Stimulated activated CD4-positive, alpha-beta T cell treated with anti-CD3 and anti-CD28 coated beads, Interleukin-1b, Interleukin-23, amount 100 ng/mL, for 4 hours (primary cell): ENCODE results near the gene SLC25A43.
"Not testable (repeated sequence)": the region's sequence is repeated elsewhere in the genome, so short reads cannot be mapped to it uniquely, and the experiment has no call there.

Source experiments
- DNase-seq, 2 donors: peaks; one replicate each; pipeline ENCODE4 v3.0.0-alpha.2; 2020; ENCODE audit warnings: low read depth in 2 of 2

The SLC25A43 gene

GRCh38 chrX:119468551-119469312 lies 69.6 kb downstream of the SLC25A43 start:
- DNase-seq = peak; percentile 81 to 88

- DNase-seq = no peak
Measured at GRCh38 chrX:119469313-119469635, 70.1 kb downstream of the SLC25A43 start.

GRCh38 chrX:119474615-119475388 lies 75.7 kb downstream of the SLC25A43 start:
- no peak for DNase-seq

GRCh38 chrX:119475389-119476101 lies 76.4 kb downstream of the SLC25A43 start:
- DNase-seq = no peak

- no peak for DNase-seq
Measured at GRCh38 chrX:119477812-119478232, 78.7 kb downstream of the SLC25A43 start.

GRCh38 chrX:119478504-119478903 lies 79.4 kb downstream of the SLC25A43 start:
- DNase-seq = no peak

GRCh38 chrX:119479845-119480244 lies 80.7 kb downstream of the SLC25A43 start:
- DNase-seq = no peak

GRCh38 chrX:119481323-119481801 lies 82.2 kb downstream of the SLC25A43 start:
- DNase-seq = no peak

- DNase-seq = no peak
Measured at GRCh38 chrX:119482041-119482440, 82.9 kb downstream of the SLC25A43 start.

GRCh38 chrX:119482481-119483480 lies 83.6 kb downstream of the SLC25A43 start:
- DNase-seq = peak; percentile 40 to 56

GRCh38 chrX:119486745-119487144 lies 87.6 kb downstream of the SLC25A43 start:
- no peak for DNase-seq

- not testable (repeated sequence) for DNase-seq
Measured at GRCh38 chrX:119487766-119488165, 88.6 kb downstream of the SLC25A43 start.

GRCh38 chrX:119488749-119489148 lies 89.6 kb downstream of the SLC25A43 start:
- no peak for DNase-seq

GRCh38 chrX:119489212-119490074 lies 90.3 kb downstream of the SLC25A43 start:
- DNase-seq = no peak

GRCh38 chrX:119492463-119492862 lies 93.3 kb downstream of the SLC25A43 start:
- no peak for DNase-seq

GRCh38 chrX:119493851-119494495 lies 94.8 kb downstream of the SLC25A43 start:
- DNase-seq = not testable (repeated sequence)

- DNase-seq = no peak
Measured at GRCh38 chrX:119495734-119496726, 96.9 kb downstream of the SLC25A43 start.

GRCh38 chrX:119497185-119497584 lies 98.0 kb downstream of the SLC25A43 start:
- DNase-seq = no peak
